HCT116 (cell line): ENCODE measurements around the gene TRIM13. TPM values are rescaled to one million over a fixed set of nuclear protein-coding genes. Genes with fewer than 3 reads are reported as not detected.

ENCODE experiments used
- ATAC-seq: fragments of 200-7000 bp; cut with Tn5 transposase; 2 replicates; pipeline ENCODE4 v1.9.1; 2020; ENCODE audit warnings: mild to moderate bottlenecking, moderate library complexity
- BruUV-seq: library from RNA; stranded (reverse); fragments of 400-500 nt; replicated peaks from 2 replicates; lab custom pipeline; 2021; lab: Mats Ljungman, UMichigan
- CTCF ChIA-PET: fragments of 300-600 bp; sonication (Branson Sonifier 250); formaldehyde crosslinking; loops from one replicate; lab custom pipeline; 2021; ENCODE audit warnings: antibody characterized with exemption; lab: Charles Lee
- POLR2A ChIA-PET: fragments of 300-600, 350-600 bp; sonication (Branson Sonifier 250); formaldehyde crosslinking; loops from one replicate; lab custom pipeline; 2021; ENCODE audit warnings: antibody characterized with exemption; lab: Charles Lee
- RAD21 ChIA-PET, 2 experiments: fragments of 300-600 bp; sonication (Branson Sonifier 250); formaldehyde crosslinking; loops; one replicate each; lab custom pipeline; 2023; ENCODE audit warnings: low total read pairs in 2 of 2; ENCODE audit not compliant: uncharacterized antibody in 2 of 2, unreplicated experiment in 2 of 2, low non-redundant PET in 1 of 2; lab: Charles Lee
- DNase-seq: peaks from one replicate; pipeline ENCODE4 v3.0.0-alpha.2; 2010; ENCODE audit warnings: low read depth, low spot score
- H2AFZ ChIP-seq: fragments of 200-600 bp; shearing (Covaris generic), sonication (generic); 2 replicates; pipeline ENCODE4 v1.6.1; 2017; ENCODE audit warnings: low read depth, mixed run types, mixed read lengths, antibody characterized with exemption, low read length; ENCODE audit not compliant: poor library complexity, severe bottlenecking
- H3K27ac ChIP-seq: 2 replicates; pipeline ENCODE4 v1.5.1; 2012; ENCODE audit warnings: low read depth, low read length
- H3K27me3 ChIP-seq: fragments of 200-600 bp; sonication (generic); 2 replicates; pipeline ENCODE4 v1.6.1; 2016; ENCODE audit warnings: mixed run types, low read length, mixed read lengths; ENCODE audit not compliant: insufficient read depth
- H3K36me3 ChIP-seq, 2 experiments: fragments of 200-500 bp in 1 of 2; fragments of 200-600 bp in 1 of 2; sonication (Bioruptor generic) in 1 of 2; sonication (generic) in 1 of 2; 2 replicates each; pipeline versions ENCODE4 v1.5.1 to v1.6.1; 2014 to 2016; ENCODE audit warnings: low read length in 2 of 2, inconsistent platforms in 1 of 2, mixed read lengths in 1 of 2, mixed run types in 1 of 2; ENCODE audit not compliant: insufficient read depth in 2 of 2, control insufficient read depth in 1 of 2
- H3K4me1 ChIP-seq, 2 experiments: fragments of 200-600 bp in 1 of 2; sonication (generic) in 1 of 2; 2 replicates each; pipeline versions ENCODE4 v1.5.1 to v1.6.1; 2012 to 2017; ENCODE audit warnings: low read length in 2 of 2, inconsistent platforms in 1 of 2, mild to moderate bottlenecking in 1 of 2, mixed read lengths in 1 of 2, mixed run types in 1 of 2, moderate library complexity in 1 of 2; ENCODE audit not compliant: insufficient read depth in 2 of 2, control insufficient read depth in 1 of 2
- H3K4me2 ChIP-seq: fragments of 200-600 bp; sonication (generic); 2 replicates; pipeline ENCODE4 v1.6.1; 2017; ENCODE audit warnings: mixed run types, low read length, mixed read lengths
- H3K4me3 ChIP-seq, 2 experiments: fragments of 200-600 bp in 1 of 2; sonication (generic) in 1 of 2; replicated peaks in 1 of 2; 2 replicates each; pipeline ENCODE4 v1.5.1; 2011 to 2016; ENCODE audit warnings: low read length in 2 of 2, control low read depth in 1 of 2, low read depth in 1 of 2, mild to moderate bottlenecking in 1 of 2, mixed read lengths in 1 of 2, mixed run types in 1 of 2
- H3K79me2 ChIP-seq: fragments of 200-600 bp; sonication (generic); 2 replicates; pipeline ENCODE4 v1.6.1; 2017; ENCODE audit warnings: mild to moderate bottlenecking, mixed run types, low read length, moderate library complexity, mixed read lengths; ENCODE audit not compliant: insufficient read depth
- H3K9ac ChIP-seq: fragments of 200-600 bp; sonication (generic); 2 replicates; pipeline ENCODE4 v1.6.1; 2016; ENCODE audit warnings: low read length, mixed read lengths
- H3K9me2 ChIP-seq: fragments of 200-600 bp; sonication (generic), shearing (Covaris generic); 2 replicates; pipeline ENCODE4 v1.6.1; 2017; ENCODE audit warnings: mixed run types, mild to moderate bottlenecking, moderate library complexity; ENCODE audit not compliant: insufficient read depth
- H3K9me3 ChIP-seq, 2 experiments: fragments of 200-500 bp in 1 of 2; fragments of 200-600 bp in 1 of 2; sonication (Bioruptor generic) in 1 of 2; sonication (generic) in 1 of 2; 2 replicates each; pipeline ENCODE4 v1.6.1; 2014 to 2017; ENCODE audit warnings: low read length in 2 of 2, mixed read lengths in 2 of 2, inconsistent platforms in 1 of 2, low read depth in 1 of 2, mild to moderate bottlenecking in 1 of 2, mixed run types in 1 of 2, moderate library complexity in 1 of 2; ENCODE audit not compliant: control insufficient read depth in 1 of 2, insufficient read depth in 1 of 2
- H4K20me1 ChIP-seq: fragments of 200-600 bp; sonication (generic), shearing (Covaris generic); 2 replicates; pipeline ENCODE4 v1.6.1; 2017; ENCODE audit warnings: mixed run types, mild to moderate bottlenecking, moderate library complexity; ENCODE audit not compliant: insufficient read depth
- ATF3 ChIP-seq: IDR thresholded peaks from 2 replicates; pipeline ENCODE4 v1.6.1; 2012
- CBX3 ChIP-seq: IDR thresholded peaks from 2 replicates; pipeline ENCODE4 v1.6.1; 2012; ENCODE audit warnings: low read depth
- ELF1 ChIP-seq: IDR thresholded peaks from 2 replicates; pipeline ENCODE4 v1.6.1; 2012; ENCODE audit warnings: low read depth, borderline replicate concordance
- EZH2 ChIP-seq: fragments of 200-600 bp; sonication (generic); IDR thresholded peaks from 2 replicates; pipeline ENCODE4 v1.6.1; 2017; ENCODE audit warnings: antibody characterized with exemption, mixed run types
- EZH2phosphoT487 ChIP-seq: fragments of 200-600 bp; IDR thresholded peaks from 2 replicates; pipeline ENCODE4 v1.6.1; 2018; ENCODE audit warnings: antibody characterized with exemption, borderline replicate concordance
- FOSL1 ChIP-seq: IDR thresholded peaks from 2 replicates; pipeline ENCODE4 v1.6.1; 2012; ENCODE audit warnings: low read depth
- MAX ChIP-seq: IDR thresholded peaks from 2 replicates; pipeline ENCODE4 v1.6.1; 2012
- SIN3A ChIP-seq: IDR thresholded peaks from 2 replicates; pipeline ENCODE4 v1.6.1; 2012; ENCODE audit warnings: low read depth
- SRF ChIP-seq: IDR thresholded peaks from 2 replicates; pipeline ENCODE4 v1.6.1; 2012; ENCODE audit warnings: low read depth
- ZBTB33 ChIP-seq: IDR thresholded peaks from 2 replicates; pipeline ENCODE4 v1.6.1; 2011; ENCODE audit warnings: mild to moderate bottlenecking, low read length, moderate library complexity; ENCODE audit not compliant: insufficient replicate concordance; ENCODE audit errors: extremely low read depth
- intact Hi-C: fragments of 100-400 bp; cut with micrococcal nuclease; formaldehyde crosslinking; loops from 2 replicates; pipeline ENCODE4 v1.10.0; 2022
- total RNA-seq: library from RNA; stranded (reverse); gene quantifications from one replicate; pipeline ENCODE4 v1.2.1, GENCODE V29; 2021; ENCODE audit not compliant: unreplicated experiment

The TRIM13 gene
- total RNA-seq, 1 experiment from 2014 or later, result 24.6 TPM

GRCh38 chr13:50006426-50007135 is 9.7 kb downstream of the TRIM13 start:
- H3K4me1 ChIP-seq, result no peaks in the 10 kb centered on the region
- ChIA-PET RAD21 (no interaction called here), CTCF (interaction anchor here (2.1 kb wide), 1 partner anchor 9 kb away, joined by 7 read pairs; the partner anchor contains the start of gene TRIM13), POLR2A (interaction anchor here (1.2 kb wide), 1 partner anchor 8 kb away, joined by 3 read pairs; no protein-coding TSS in a partner anchor)
- no peaks in the 10 kb centered on the region for H3K9me3 ChIP-seq
- TF ChIP-seq SRF (no peak), ELF1 (no peak), EZH2phosphoT487 (no peak), CBX3 (no peak), MAX (no peak), ATF3 (no peak), ZBTB33 (no peak), FOSL1 (no peak), SIN3A (no peak), EZH2 (no peak)
- H3K4me2 ChIP-seq, result no peak overlapping the region
- no peak overlapping the region for H3K9ac ChIP-seq
- H4K20me1 ChIP-seq, result peaks cover 8% of the 10 kb centered on the region; the same call in 1 of the 2 replicates
- no peak overlapping the region for H2AFZ ChIP-seq
- no peak overlapping the region for H3K27ac ChIP-seq
- no peaks in the 10 kb centered on the region for H3K27me3 ChIP-seq
- peaks cover 23 to 25% of the 10 kb centered on the region in 2 experiments for H3K36me3 ChIP-seq
- BruUV-seq, result no TSS peak
- H3K9me2 ChIP-seq, result no peaks in the 10 kb centered on the region
- no peak for ATAC-seq
- H3K4me3 ChIP-seq, result no peak overlapping the region
- peaks cover 93% of the 10 kb centered on the region for H3K79me2 ChIP-seq
- intact Hi-C loops, result no loop called here
- DNase-seq, result no peak
